Measurements from ENCODE around the gene NCAM1. TPM values are rescaled to one million over a fixed set of nuclear protein-coding genes. Genes with fewer than 3 reads are reported as not detected.

The NCAM1 gene
- total RNA-seq, 1 donor from 2014 or later, result 27.3 TPM

DNA sequence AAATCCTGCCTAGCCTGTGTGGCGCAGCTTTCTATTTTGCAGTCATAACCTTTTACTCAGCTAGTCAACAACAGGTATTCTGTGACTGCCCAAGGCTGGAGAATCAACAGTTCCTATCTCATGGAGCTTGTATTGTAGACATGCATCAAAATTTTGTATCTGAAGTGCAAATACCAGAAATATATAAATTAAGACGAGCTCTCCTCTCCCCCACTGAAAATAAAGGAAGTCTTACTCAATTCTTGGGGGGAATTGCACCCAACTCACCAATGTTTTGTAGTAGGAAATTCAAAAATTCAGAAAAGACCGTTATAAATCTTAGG lies 153.4 kb downstream of the NCAM1 start:
- no peaks in the 10 kb centered on the region for H3K4me1 Mint-ChIP-seq (ENCODE audit: low read depth)
- H3K27ac Mint-ChIP-seq, result no peak overlapping the region
- H3K27me3 Mint-ChIP-seq, result peaks cover 2% of the 10 kb centered on the region

DNA sequence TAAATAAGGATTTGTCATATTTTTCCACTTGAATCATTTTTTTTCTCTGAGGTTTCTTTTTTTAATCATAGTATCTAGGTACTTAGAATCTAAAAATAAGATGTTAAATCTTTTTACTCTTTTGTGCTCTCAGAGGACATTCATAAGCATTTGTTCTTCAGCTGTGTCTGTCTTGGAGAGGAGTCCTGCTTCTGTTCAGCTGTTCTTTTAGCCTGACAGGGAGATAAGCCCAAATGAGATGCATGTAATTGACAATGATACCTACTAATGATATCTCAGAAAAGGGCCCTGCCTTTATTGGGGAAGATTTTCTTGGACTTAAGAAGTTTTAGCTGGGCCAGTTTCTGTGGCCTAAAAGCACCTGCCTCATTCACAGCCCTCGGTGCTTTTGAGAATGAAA lies 156.9 kb downstream of the NCAM1 start:
- H3K4me1 Mint-ChIP-seq (ENCODE audit: low read depth), result no peaks in the 10 kb centered on the region
- TF ChIP-seq, protein P1, sequence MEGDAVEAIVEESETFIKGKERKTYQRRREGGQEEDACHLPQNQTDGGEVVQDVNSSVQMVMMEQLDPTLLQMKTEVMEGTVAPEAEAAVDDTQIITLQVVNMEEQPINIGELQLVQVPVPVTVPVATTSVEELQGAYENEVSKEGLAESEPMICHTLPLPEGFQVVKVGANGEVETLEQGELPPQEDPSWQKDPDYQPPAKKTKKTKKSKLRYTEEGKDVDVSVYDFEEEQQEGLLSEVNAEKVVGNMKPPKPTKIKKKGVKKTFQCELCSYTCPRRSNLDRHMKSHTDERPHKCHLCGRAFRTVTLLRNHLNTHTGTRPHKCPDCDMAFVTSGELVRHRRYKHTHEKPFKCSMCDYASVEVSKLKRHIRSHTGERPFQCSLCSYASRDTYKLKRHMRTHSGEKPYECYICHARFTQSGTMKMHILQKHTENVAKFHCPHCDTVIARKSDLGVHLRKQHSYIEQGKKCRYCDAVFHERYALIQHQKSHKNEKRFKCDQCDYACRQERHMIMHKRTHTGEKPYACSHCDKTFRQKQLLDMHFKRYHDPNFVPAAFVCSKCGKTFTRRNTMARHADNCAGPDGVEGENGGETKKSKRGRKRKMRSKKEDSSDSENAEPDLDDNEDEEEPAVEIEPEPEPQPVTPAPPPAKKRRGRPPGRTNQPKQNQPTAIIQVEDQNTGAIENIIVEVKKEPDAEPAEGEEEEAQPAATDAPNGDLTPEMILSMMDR (IDR thresholded peaks at IDR 0.05; ENCODE audit: unreplicated experiment), result no peak
- DNase-seq (ENCODE audit: low spot score, unreplicated experiment), result no peak
- H3K4me3 Mint-ChIP-seq (ENCODE audit: low read depth), result no peak overlapping the region
- no peaks in the 10 kb centered on the region for H3K9me3 Mint-ChIP-seq (ENCODE audit: low read depth)
- peaks cover 5% of the 10 kb centered on the region for H3K27me3 Mint-ChIP-seq
- no peak overlapping the region for H3K27ac Mint-ChIP-seq
- no peaks in the 10 kb centered on the region for H3K36me3 Mint-ChIP-seq (ENCODE audit: insufficient read depth)

More for the DNA sequence above, 153.4 kb downstream of the NCAM1 start:
- Mint-ChIP-seq H3K4me3 (ENCODE audit: low read depth) (no peak overlapping the region), H3K9me3 (ENCODE audit: low read depth) (no peaks in the 10 kb centered on the region), H3K36me3 (ENCODE audit: insufficient read depth) (no peaks in the 10 kb centered on the region)
- TF ChIP-seq, protein P1 (IDR thresholded peaks at IDR 0.05; ENCODE audit: unreplicated experiment), result no peak
- DNase-seq (ENCODE audit: low spot score, unreplicated experiment), result no peak

DNA sequence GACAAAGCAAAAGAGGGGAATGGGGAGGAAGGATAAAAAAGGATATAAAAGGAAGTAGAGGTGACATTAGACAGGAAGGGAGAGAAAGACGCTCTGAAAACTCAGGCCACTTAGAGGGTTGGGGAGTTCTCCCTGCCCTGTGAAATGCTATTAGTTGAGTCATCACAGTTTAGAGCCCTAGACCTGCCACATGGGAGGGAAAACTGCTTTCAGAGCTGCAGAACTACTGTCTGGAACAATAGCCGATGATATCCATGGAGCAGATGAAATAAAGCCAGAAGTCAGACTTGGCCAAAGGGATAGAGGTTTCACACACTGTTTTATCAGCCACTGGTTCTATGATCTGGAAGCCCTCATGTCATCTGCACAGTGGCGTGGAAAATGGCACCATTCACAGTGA lies 157.9 kb downstream of the NCAM1 start:
- Mint-ChIP-seq H3K27me3 (peaks cover 5% of the 10 kb centered on the region), H3K36me3 (ENCODE audit: insufficient read depth) (no peaks in the 10 kb centered on the region), H3K27ac (no peak overlapping the region), H3K4me1 (ENCODE audit: low read depth) (no peaks in the 10 kb centered on the region), H3K4me3 (ENCODE audit: low read depth) (no peak overlapping the region), H3K9me3 (ENCODE audit: low read depth) (no peaks in the 10 kb centered on the region)
- no peak for DNase-seq (ENCODE audit: low spot score, unreplicated experiment)
- TF ChIP-seq, protein P1 (IDR thresholded peaks at IDR 0.05; ENCODE audit: unreplicated experiment), result no peak

DNA sequence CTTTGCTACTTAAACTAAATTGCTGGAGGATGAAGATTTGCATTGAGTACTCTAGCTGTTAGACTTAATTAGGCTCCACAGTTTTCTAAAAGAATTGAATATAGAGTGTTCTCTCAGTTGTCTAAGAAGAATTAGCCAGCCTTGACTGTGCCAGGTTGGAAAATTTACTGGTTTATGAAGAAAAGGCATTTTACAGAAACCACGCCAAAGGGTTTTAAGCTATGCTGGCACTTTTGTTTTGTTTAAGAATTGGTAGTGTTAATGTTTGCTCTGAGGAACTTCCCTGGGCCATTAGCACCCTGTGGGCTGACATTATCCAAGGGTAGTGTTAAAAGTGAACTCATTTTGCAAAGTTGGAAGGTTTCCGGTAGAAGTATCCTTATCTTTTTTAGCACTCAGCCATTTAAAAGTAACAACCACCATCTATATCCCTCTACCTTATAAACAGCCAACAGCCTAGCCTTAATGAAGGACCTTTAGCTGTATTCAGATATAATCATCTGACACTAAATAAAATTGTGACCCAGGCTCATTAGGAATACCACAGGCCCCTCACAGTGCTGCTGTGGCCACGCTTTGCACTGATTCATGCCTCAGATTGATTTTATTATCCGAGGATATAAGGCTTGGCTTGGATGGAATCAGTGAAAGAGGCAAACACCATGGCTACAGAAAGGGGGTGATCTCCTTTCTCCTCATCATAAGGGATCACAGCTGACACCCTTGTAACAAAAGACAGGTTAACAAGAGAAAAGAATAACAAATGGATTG lies 158.9 kb downstream of the NCAM1 start:
- H3K4me3 Mint-ChIP-seq (ENCODE audit: low read depth), result no peak overlapping the region
- H3K4me1 Mint-ChIP-seq (ENCODE audit: low read depth), result no peaks in the 10 kb centered on the region
- DNase-seq (ENCODE audit: low spot score, unreplicated experiment), result no peak
- H3K27me3 Mint-ChIP-seq, result peaks cover 5% of the 10 kb centered on the region
- no peaks in the 10 kb centered on the region for H3K9me3 Mint-ChIP-seq (ENCODE audit: low read depth)
- H3K36me3 Mint-ChIP-seq (ENCODE audit: insufficient read depth), result no peaks in the 10 kb centered on the region
- no peak overlapping the region for H3K27ac Mint-ChIP-seq
- TF ChIP-seq, protein P1 (IDR thresholded peaks at IDR 0.05; ENCODE audit: unreplicated experiment), result no peak

DNA sequence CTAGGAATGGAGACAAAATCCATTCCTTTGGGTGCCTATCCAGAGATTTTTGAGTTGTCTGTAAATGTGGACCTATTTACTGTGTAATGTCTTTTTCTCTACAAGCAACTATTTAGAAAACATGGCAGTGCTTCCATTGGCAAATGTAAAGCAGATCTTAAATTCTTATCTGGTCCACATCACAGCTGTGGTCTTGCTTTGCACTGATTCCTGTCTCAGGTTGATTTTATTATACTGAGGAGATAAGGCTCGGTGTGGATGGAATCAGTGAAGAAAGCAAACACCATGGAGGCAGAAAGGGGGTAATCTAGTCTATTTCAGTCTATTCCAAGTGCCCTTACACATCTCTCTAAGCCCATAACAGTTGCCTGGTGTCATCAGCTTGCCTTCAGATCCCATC lies 160.5 kb downstream of the NCAM1 start:
- H3K4me1 Mint-ChIP-seq (ENCODE audit: low read depth), result peaks cover 3% of the 10 kb centered on the region
- no peaks in the 10 kb centered on the region for H3K36me3 Mint-ChIP-seq (ENCODE audit: insufficient read depth)
- DNase-seq (ENCODE audit: low spot score, unreplicated experiment), result no peak
- H3K27ac Mint-ChIP-seq, result no peak overlapping the region
- H3K27me3 Mint-ChIP-seq, result peaks cover 5% of the 10 kb centered on the region
- H3K4me3 Mint-ChIP-seq (ENCODE audit: low read depth), result no peak overlapping the region
- H3K9me3 Mint-ChIP-seq (ENCODE audit: low read depth), result no peaks in the 10 kb centered on the region
- TF ChIP-seq, protein P1 (IDR thresholded peaks at IDR 0.05; ENCODE audit: unreplicated experiment), result no peak

All from progenitor cell of endocrine pancreas (in vitro differentiated cells).